ENCODE results near the gene FAM210B.
A peak's percentile ranks its signal among the peaks of the same experiment; 100 is the strongest.
"Not testable (repeated sequence)": the region's sequence is repeated elsewhere in the genome, so short reads cannot be mapped to it uniquely, and the experiment has no call there.

FAM210B gene

GRCh38 chr20:56358600-56359211 is at the start of gene FAM210B:
FAM210B (plus strand) TSS chr20:56358974; CDS start chr20:56359006, 32 bp downstream.
- DNase-seq (ENCODE audit: low read depth in 2 of 2) = peak; percentile 62 to 69

GRCh38 chr20:56316051-56316450 is 42.7 kb upstream of the FAM210B start:
- no peak for DNase-seq (ENCODE audit: low read depth in 2 of 2)

GRCh38 chr20:56316483-56316882 is 42.3 kb upstream of the FAM210B start:
- no peak for DNase-seq (ENCODE audit: low read depth in 2 of 2)

GRCh38 chr20:56322681-56323080 is 36.1 kb upstream of the FAM210B start:
- no peak for DNase-seq (ENCODE audit: low read depth in 2 of 2)

GRCh38 chr20:56323206-56323605 is 35.6 kb upstream of the FAM210B start:
- DNase-seq (ENCODE audit: low read depth in 2 of 2) = no peak

GRCh38 chr20:56323656-56324055 is 35.1 kb upstream of the FAM210B start:
- no peak for DNase-seq (ENCODE audit: low read depth in 2 of 2)

GRCh38 chr20:56324806-56325205 is 34.0 kb upstream of the FAM210B start:
- no peak for DNase-seq (ENCODE audit: low read depth in 2 of 2)

- DNase-seq (ENCODE audit: low read depth in 2 of 2) = no peak
These were observed 29.9 kb upstream of the FAM210B start for GRCh38 chr20:56328861-56329260.

GRCh38 chr20:56336709-56337108 is 22.1 kb upstream of the FAM210B start:
- not testable (repeated sequence) for DNase-seq (ENCODE audit: low read depth in 2 of 2)

GRCh38 chr20:56342783-56343182 is 16.0 kb upstream of the FAM210B start:
- no peak for DNase-seq (ENCODE audit: low read depth in 2 of 2)

- peak in 1 of 2 donors; percentile 48 for DNase-seq (ENCODE audit: low read depth in 2 of 2)
These were observed 14.9 kb upstream of the FAM210B start for GRCh38 chr20:56343861-56344381.

- DNase-seq (ENCODE audit: low read depth in 2 of 2) = no peak
These were observed 12.9 kb upstream of the FAM210B start for GRCh38 chr20:56345911-56346310.

GRCh38 chr20:56347628-56348304 is 11.0 kb upstream of the FAM210B start:
- no peak for DNase-seq (ENCODE audit: low read depth in 2 of 2)

GRCh38 chr20:56348305-56348693 is 10.5 kb upstream of the FAM210B start:
- DNase-seq (ENCODE audit: low read depth in 2 of 2) = no peak

- no peak for DNase-seq (ENCODE audit: low read depth in 2 of 2)
These were observed 10.0 kb upstream of the FAM210B start for GRCh38 chr20:56348746-56349145.

GRCh38 chr20:56350842-56351241 is 7.9 kb upstream of the FAM210B start:
- DNase-seq (ENCODE audit: low read depth in 2 of 2) = no peak

GRCh38 chr20:56352345-56353055 is 6.3 kb upstream of the FAM210B start:
- DNase-seq (ENCODE audit: low read depth in 2 of 2) = no peak

GRCh38 chr20:56353356-56353755 is 5.4 kb upstream of the FAM210B start:
- DNase-seq (ENCODE audit: low read depth in 2 of 2) = no peak

GRCh38 chr20:56358070-56358469 is 704 bp upstream of the FAM210B start:
- DNase-seq (ENCODE audit: low read depth in 2 of 2) = no peak

GRCh38 chr20:56359212-56360132 is 698 bp downstream of the FAM210B start:
- no peak for DNase-seq (ENCODE audit: low read depth in 2 of 2)

GRCh38 chr20:56360133-56360907 is 1.5 kb downstream of the FAM210B start:
- DNase-seq (ENCODE audit: low read depth in 2 of 2) = no peak

All from activated CD4-positive, alpha-beta T cell treated with anti-CD3 and anti-CD28 coated beads for 24 hours (primary cell).